Measurements from ENCODE around the gene NAGLU.

Gene NAGLU

GRCh38 chr17:42568341-42569111 lies 32.5 kb downstream of the NAGLU start:
- H3K9me3 ChIP-seq (ENCODE audit: low read depth, low read length): no peaks in the 10 kb centered on the region
- H3K9ac ChIP-seq (ENCODE audit: insufficient read length): no peak overlapping the region
- DNase-seq (ENCODE audit: low read depth, low spot score): no peak
- no peak overlapping the region for H3K4me3 ChIP-seq
- no peak overlapping the region for H3K27ac ChIP-seq
- H3K36me3 ChIP-seq (ENCODE audit: insufficient read depth, low read length): peaks cover 74% of the 10 kb centered on the region
- TF ChIP-seq EZH2 (IDR thresholded peaks at IDR 0.05) (no peak), FOXP2 (optimal IDR thresholded peaks at IDR 0.05; ENCODE audit: control extremely low read depth, extremely low read length, insufficient read depth) (no peak), POLR2AphosphoS5 (IDR thresholded peaks at IDR 0.05; ENCODE audit: borderline replicate concordance, low read depth, low read length) (no peak)

GRCh38 chr17:42571435-42572225 lies 35.6 kb downstream of the NAGLU start:
- H3K27ac ChIP-seq: no peak overlapping the region
- TF ChIP-seq POLR2AphosphoS5 (IDR thresholded peaks at IDR 0.05; ENCODE audit: borderline replicate concordance, low read depth, low read length) (no peak), EZH2 (IDR thresholded peaks at IDR 0.05) (no peak), FOXP2 (optimal IDR thresholded peaks at IDR 0.05; ENCODE audit: control extremely low read depth, extremely low read length, insufficient read depth) (no peak)
- H3K4me3 ChIP-seq: no peak overlapping the region
- no peaks in the 10 kb centered on the region for H3K9me3 ChIP-seq (ENCODE audit: low read depth, low read length)
- DNase-seq (ENCODE audit: low read depth, low spot score): no peak
- no peak overlapping the region for H3K9ac ChIP-seq (ENCODE audit: insufficient read length)
- peaks cover 71% of the 10 kb centered on the region for H3K36me3 ChIP-seq (ENCODE audit: insufficient read depth, low read length)

DNA sequence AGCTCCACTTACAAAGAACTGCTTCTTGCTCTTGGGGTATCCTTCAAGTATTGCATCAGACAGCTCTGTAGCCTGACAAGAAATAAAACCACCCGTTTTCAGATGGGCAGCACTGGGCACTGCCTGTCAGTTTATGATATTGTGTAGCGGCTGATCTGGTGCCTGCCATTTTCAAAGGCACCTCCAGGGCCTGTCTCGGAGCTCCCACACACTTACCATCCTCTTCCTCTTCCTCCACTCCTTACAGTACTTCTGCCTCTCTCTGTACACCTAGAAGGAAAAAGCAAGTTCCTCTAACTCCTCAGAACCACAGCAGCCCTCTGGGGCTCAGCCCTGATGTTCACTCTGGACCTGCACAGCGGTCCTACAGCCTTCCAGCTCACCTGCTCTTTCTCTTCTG lies 37.1 kb downstream of the NAGLU start:
- TF ChIP-seq POLR2AphosphoS5 (IDR thresholded peaks at IDR 0.05; ENCODE audit: borderline replicate concordance, low read depth, low read length) (no peak), EZH2 (IDR thresholded peaks at IDR 0.05) (no peak), FOXP2 (optimal IDR thresholded peaks at IDR 0.05; ENCODE audit: control extremely low read depth, extremely low read length, insufficient read depth) (no peak)
- H3K4me3 ChIP-seq: no peak overlapping the region
- no peak overlapping the region for H3K9ac ChIP-seq (ENCODE audit: insufficient read length)
- H3K36me3 ChIP-seq (ENCODE audit: insufficient read depth, low read length): peaks cover 71% of the 10 kb centered on the region
- no peak for DNase-seq (ENCODE audit: low read depth, low spot score)
- peak overlapping the region; percentile 47; the same call in 1 of the 2 replicates for H3K27ac ChIP-seq
- H3K9me3 ChIP-seq (ENCODE audit: low read depth, low read length): no peaks in the 10 kb centered on the region

- H3K9ac ChIP-seq (ENCODE audit: insufficient read length): no peak overlapping the region
- no peak overlapping the region for H3K4me3 ChIP-seq
- DNase-seq (ENCODE audit: low read depth, low spot score): no peak
- H3K36me3 ChIP-seq (ENCODE audit: insufficient read depth, low read length): peaks cover 60% of the 10 kb centered on the region
- H3K27ac ChIP-seq: no peak overlapping the region
- no peak for TF ChIP-seq FOXP2 (optimal IDR thresholded peaks at IDR 0.05; ENCODE audit: control extremely low read depth, extremely low read length, insufficient read depth)
- no peak for TF ChIP-seq POLR2AphosphoS5 (IDR thresholded peaks at IDR 0.05; ENCODE audit: borderline replicate concordance, low read depth, low read length)
- TF ChIP-seq EZH2 (IDR thresholded peaks at IDR 0.05): no peak
- H3K9me3 ChIP-seq (ENCODE audit: low read depth, low read length): no peaks in the 10 kb centered on the region
These were observed 38.4 kb downstream of the NAGLU start for GRCh38 chr17:42574463-42574862.

GRCh38 chr17:42577140-42577531 lies 41.1 kb downstream of the NAGLU start:
- peak overlapping the region; percentile 90 for H3K9ac ChIP-seq (ENCODE audit: insufficient read length)
- peaks cover 43% of the 10 kb centered on the region for H3K36me3 ChIP-seq (ENCODE audit: insufficient read depth, low read length)
- peak overlapping the region; percentile 88 for H3K4me3 ChIP-seq
- H3K9me3 ChIP-seq (ENCODE audit: low read depth, low read length): no peaks in the 10 kb centered on the region
- TF ChIP-seq POLR2AphosphoS5 (IDR thresholded peaks at IDR 0.05; ENCODE audit: borderline replicate concordance, low read depth, low read length): no peak; the same call in 1 of the 2 replicates
- TF ChIP-seq FOXP2 (optimal IDR thresholded peaks at IDR 0.05; ENCODE audit: control extremely low read depth, extremely low read length, insufficient read depth): no peak
- no peak for TF ChIP-seq EZH2 (IDR thresholded peaks at IDR 0.05)
- H3K27ac ChIP-seq: no peak overlapping the region
- DNase-seq (ENCODE audit: low read depth, low spot score): no peak

DNA sequence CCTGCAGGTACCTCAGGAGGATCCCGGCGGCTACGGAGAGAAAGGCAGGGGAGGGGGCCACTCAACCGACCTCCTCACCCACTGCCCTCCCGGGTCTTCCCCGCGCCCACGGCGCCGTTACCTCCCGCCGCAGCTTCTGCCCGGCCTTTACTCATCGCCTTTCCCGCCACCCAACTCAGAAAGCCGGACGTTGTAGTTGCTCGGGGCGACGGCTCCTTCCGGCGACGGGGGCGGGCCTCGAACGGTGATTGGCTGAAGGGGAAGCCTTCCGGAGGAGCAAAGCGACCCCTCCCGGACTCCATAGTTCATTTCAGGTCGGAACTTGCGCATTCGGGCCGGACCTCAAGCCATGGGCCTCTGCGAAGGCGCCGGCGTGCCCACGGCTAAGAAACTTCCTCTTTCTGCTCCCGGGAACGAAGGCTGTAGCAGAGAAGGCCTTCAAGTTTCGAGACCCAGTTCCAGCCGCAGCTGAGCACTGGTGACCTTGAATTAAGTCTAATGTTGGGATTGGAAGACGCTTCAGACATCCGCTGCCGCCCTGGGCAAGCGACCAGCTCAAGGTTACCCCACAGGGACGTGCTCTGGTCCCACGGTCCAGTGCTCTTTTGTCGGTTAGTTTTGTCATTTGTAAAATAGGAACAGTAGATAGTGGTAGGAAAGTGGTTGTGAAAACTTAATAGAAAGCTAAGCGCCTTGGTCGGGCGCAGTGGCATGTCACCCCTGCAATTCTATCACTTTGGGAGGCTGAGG lies 41.7 kb downstream of the NAGLU start, which contains the start of gene PSMC3IP:
Gene PSMC3IP (minus strand): TSS at position 198 of the 750 bp plus-strand sequence. CDS start 43 bp downstream, at position 155.
- DNase-seq (ENCODE audit: low read depth, low spot score): peak; percentile 50
- Histone ChIP-seq H3K9ac (ENCODE audit: insufficient read length) (peak within 1 kb of the TSS; percentile 90), H3K4me3 (peak within 1 kb of the TSS; percentile 88), H3K36me3 (ENCODE audit: insufficient read depth, low read length) (peaks cover 44% of the 10 kb centered on the region), H3K27ac (peak within 1 kb of the TSS; percentile 75), H3K9me3 (ENCODE audit: low read depth, low read length) (no peaks in the 10 kb centered on the region)
- TF ChIP-seq POLR2AphosphoS5 (IDR thresholded peaks at IDR 0.05; ENCODE audit: borderline replicate concordance, low read depth, low read length) (peak; percentile 87), FOXP2 (optimal IDR thresholded peaks at IDR 0.05; ENCODE audit: control extremely low read depth, extremely low read length, insufficient read depth) (no peak), EZH2 (IDR thresholded peaks at IDR 0.05) (no peak)

- Histone ChIP-seq H3K9ac (ENCODE audit: insufficient read length) (peak overlapping the region; percentile 90), H3K36me3 (ENCODE audit: insufficient read depth, low read length) (peaks cover 42% of the 10 kb centered on the region), H3K27ac (peak overlapping the region; percentile 75), H3K4me3 (peak overlapping the region; percentile 88), H3K9me3 (ENCODE audit: low read depth, low read length) (no peaks in the 10 kb centered on the region)
- TF ChIP-seq EZH2 (IDR thresholded peaks at IDR 0.05): no peak
- TF ChIP-seq FOXP2 (optimal IDR thresholded peaks at IDR 0.05; ENCODE audit: control extremely low read depth, extremely low read length, insufficient read depth): no peak
- no peak for TF ChIP-seq POLR2AphosphoS5 (IDR thresholded peaks at IDR 0.05; ENCODE audit: borderline replicate concordance, low read depth, low read length)
- DNase-seq (ENCODE audit: low read depth, low spot score): peak; percentile 42
These were observed 42.3 kb downstream of the NAGLU start for GRCh38 chr17:42578282-42578869.
